Measurements from ENCODE around the gene KCNQ1OT1. TPM values are rescaled to one million over a fixed set of nuclear protein-coding genes. Genes with fewer than 3 reads are reported as not detected.

KCNQ1OT1 gene
- total and polyA plus RNA-seq, 9 of the 15 experiments (the other 6 are each of a cell fraction or from before 2014, with no cell fraction given): 0.04 to 2.3 (median 0.74) TPM

GRCh38 chr11:2586793-2587131 is 113.0 kb downstream of the KCNQ1OT1 start:
- Histone ChIP-seq H3K4me3 (no peak overlapping the region), H3K9me3 (replicated peaks; ENCODE audit: control insufficient read depth, insufficient read depth, low read depth, low read length) (no peaks in the 10 kb centered on the region), H3K9ac (ENCODE audit: insufficient read depth in 1 of 2, low read depth in 2 of 2, low read length in 2 of 2) (no peak overlapping the region), H2AFZ (ENCODE audit: low read depth, low read length) (no peak overlapping the region), H3K79me2 (ENCODE audit: control insufficient read depth, insufficient read depth, low read length) (no peaks in the 10 kb centered on the region), H3K27me3 (ENCODE audit: control insufficient read depth in 2 of 2, insufficient read depth in 2 of 2, low read length in 2 of 2) (peaks cover 10 to 79% of the 10 kb centered on the region in 2 experiments), H3K9me1 (ENCODE audit: control insufficient read depth, insufficient read depth, low read length) (no peaks in the 10 kb centered on the region), H3K36me3 (ENCODE audit: control insufficient read depth, insufficient read depth, low read length) (no peaks in the 10 kb centered on the region), H4K20me1 (replicated peaks; ENCODE audit: control insufficient read depth, insufficient read depth, low read length) (peaks cover 8% of the 10 kb centered on the region; the same call in 1 of the 2 replicates), H3K4me1 (replicated peaks in 1 of 2; ENCODE audit: control insufficient read depth in 2 of 2, insufficient read depth in 2 of 2, low read length in 2 of 2) (peaks cover 0 to 30% of the 10 kb centered on the region in 2 experiments; a peak in 1 of 5 replicates), H3K27ac (ENCODE audit: extremely low read depth, low read depth, low read length) (no peak overlapping the region), H3K4me2 (ENCODE audit: insufficient read depth, low read length) (no peak overlapping the region)
- no TSS peak for BruUV-seq (replicated peaks)
- CTCF ChIA-PET (ENCODE audit: low intra/inter-chr PET ratio): no interaction called here
- FAIRE-seq: no peak
- 7% methylated on average over 5 of the region's 5 CpGs for WGBS (ENCODE audit: insufficient coverage, low coverage, missing lambda C conversion rate)
- ATAC-seq: no peak
- POLR2A ChIA-PET: no interaction called here
- DNase-seq (ENCODE audit: extremely low read depth in 1 of 4, low spot score in 3 of 4): peak in 1 of 4 experiments; percentile 1
- intact Hi-C loops (cut with micrococcal nuclease) (no loop called here), in situ Hi-C loops (cut with MboI) (no loop called here)
- no peak for TF ChIP-seq KAT7 (CRISPR knock-in tag; IDR thresholded peaks at IDR 0.05; ENCODE audit: borderline replicate concordance)
- TF ChIP-seq NR2C2 (CRISPR knock-in tag; IDR thresholded peaks at IDR 0.05): no peak
- TF ChIP-seq NR2C2 (tag; IDR thresholded peaks at IDR 0.05): no peak
- TF ChIP-seq BRF1 (IDR thresholded peaks at IDR 0.05; ENCODE audit: borderline replicate concordance, extremely low read depth, insufficient read length): no peak
- TF ChIP-seq TFAM (CRISPR knock-in tag; conservative IDR thresholded peaks at IDR 0.05): no peak
- no peak for TF ChIP-seq ARID3A (IDR thresholded peaks at IDR 0.05; ENCODE audit: borderline replicate concordance, low read depth, low read length)
- no peak for TF ChIP-seq PRPF4 (IDR thresholded peaks at IDR 0.05; ENCODE audit: insufficient read depth, low read depth, low read length, poor library complexity, severe bottlenecking)
- TF ChIP-seq ZBTB49 (CRISPR knock-in tag; IDR thresholded peaks at IDR 0.05; ENCODE audit: borderline replicate concordance): no peak
- no peak for TF ChIP-seq RBM34 (IDR thresholded peaks at IDR 0.05; ENCODE audit: borderline replicate concordance, insufficient read depth, low read length)
- no peak for TF ChIP-seq PHB (CRISPR knock-in tag; IDR thresholded peaks at IDR 0.05)
- TF ChIP-seq PML (IDR thresholded peaks at IDR 0.05; ENCODE audit: low read length): no peak
- no peak for TF ChIP-seq RFX1 (IDR thresholded peaks at IDR 0.05)
